Stimulated activated CD8-positive, alpha-beta memory T cell treated with anti-CD3 and anti-CD28 coated beads, Interleukin-2, amount 100 ng/mL, for 48 hours (primary cell): ENCODE data around the gene FSTL3.
"Not testable (repeated sequence)": the region's sequence is repeated elsewhere in the genome, so short reads cannot be mapped to it uniquely, and the experiment has no call there.

ENCODE experiments used
- DNase-seq, 2 donors: peaks; one replicate each; pipeline ENCODE4 v3.0.0-alpha.2; 2020; ENCODE audit warnings: low read depth in 2 of 2

Gene FSTL3

DNA sequence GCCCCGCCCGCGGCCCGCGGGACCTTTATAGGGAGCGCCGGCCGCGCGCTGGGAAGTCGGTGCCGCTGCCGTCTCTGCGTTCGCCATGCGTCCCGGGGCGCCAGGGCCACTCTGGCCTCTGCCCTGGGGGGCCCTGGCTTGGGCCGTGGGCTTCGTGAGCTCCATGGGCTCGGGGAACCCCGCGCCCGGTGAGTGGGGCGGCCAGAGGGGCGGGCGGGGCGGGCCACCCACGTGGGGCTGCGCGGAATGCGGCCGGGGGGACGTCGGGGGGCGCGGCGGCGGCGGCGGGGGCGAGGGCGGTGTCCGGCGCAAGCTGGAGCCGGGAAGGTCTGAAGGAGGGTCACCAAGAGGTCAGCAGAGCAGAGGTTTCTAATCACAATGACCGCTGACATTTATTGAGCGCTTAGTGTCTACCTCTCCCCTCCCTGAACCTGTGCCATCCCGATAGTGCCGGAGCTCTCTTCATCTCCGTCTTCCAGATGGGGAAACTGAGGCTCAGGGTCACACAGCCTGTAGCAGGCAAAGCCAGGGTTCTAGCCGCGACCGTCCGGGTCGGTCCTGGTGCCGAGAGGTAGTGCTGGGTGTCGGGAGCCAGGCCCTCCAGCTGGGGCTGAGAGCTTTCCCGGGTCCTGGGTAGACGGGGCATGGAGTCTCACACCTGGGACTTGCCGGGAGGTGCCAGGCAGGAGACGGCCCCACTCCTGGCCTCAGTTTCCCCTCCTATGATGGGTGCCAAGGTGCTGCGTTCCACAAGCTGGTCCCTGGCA, at the start of gene FSTL3:
FSTL3 (plus strand) TSS at position 54 of the 767 bp plus-strand sequence; CDS start at position 86, 32 bp downstream.
- no peak for DNase-seq

DNA sequence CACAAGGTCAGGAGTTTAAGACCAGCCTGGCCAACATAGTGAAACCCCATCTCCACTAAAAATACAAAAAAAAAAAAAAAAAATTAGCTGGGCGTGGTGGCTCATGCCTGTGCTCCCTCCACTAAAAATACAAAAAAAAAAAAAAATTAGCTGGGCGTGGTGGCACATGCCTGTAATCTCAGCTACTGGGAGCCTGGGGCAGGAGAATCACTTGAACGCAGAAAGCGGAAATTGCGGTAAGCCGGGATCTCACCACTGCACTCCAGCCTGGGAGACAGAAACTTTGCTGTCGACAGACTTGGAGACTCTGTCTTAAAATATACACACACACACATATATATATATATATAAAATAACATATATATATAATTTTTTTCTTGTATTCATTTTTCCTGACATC, 49.6 kb upstream of the FSTL3 start:
- not testable (repeated sequence) for DNase-seq

GRCh38 chr19:628168-628567, 48.0 kb upstream of the FSTL3 start:
- DNase-seq, result no peak

GRCh38 chr19:629515-629914, 46.7 kb upstream of the FSTL3 start:
- not testable (repeated sequence) for DNase-seq

GRCh38 chr19:629961-630714, 46.1 kb upstream of the FSTL3 start:
- no peak for DNase-seq

- DNase-seq, result peak; percentile 43 to 47
Measured at GRCh38 chr19:632579-633067, 43.6 kb upstream of the FSTL3 start.

- peak; percentile 93 to 95 for DNase-seq
Measured at GRCh38 chr19:633068-633785, 43.0 kb upstream of the FSTL3 start, which contains the start of gene POLRMT. POLRMT (minus strand) TSS chr19:633537; CDS start chr19:633512, 25 bp downstream.

DNA sequence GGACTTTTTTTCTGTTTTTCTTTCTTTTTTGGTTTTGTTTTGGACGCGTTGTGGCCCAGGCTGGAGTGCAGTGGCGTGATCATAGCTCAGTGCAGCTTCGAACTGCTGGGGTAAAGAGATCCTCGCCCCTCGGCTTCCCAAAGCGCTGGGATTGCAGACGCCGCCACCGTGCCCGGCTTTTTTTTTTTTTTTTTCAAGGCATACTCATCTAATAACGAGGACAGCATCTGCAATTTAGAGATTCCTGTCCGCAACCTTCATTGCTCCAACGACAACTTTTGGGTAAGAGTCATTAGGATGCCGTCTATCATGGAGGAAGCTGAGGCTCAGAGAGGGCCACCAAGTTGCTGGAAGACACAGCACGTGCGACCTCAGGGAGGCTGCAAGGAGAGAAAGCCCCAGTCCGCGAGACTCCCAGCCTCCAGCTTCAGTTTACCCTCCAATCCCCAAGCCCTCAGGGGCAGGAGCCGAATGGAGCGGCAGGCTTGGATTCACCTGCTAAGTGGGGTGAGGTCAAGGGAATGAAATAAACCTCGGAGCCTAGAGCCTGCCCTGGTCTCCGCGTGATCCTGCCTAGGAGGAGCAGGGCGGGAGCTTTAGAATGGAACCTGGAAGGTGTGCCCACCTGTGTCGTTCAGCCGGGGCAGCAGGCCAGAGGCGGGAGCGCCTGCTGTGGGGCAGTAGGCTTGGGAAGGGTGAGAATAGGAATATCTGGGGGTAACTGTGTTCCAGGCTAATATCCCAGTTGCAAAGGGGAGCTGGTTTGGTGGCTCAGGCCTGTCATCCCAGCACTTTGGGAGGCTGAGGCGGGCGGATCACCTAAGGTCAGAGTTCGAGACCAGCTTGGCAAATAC, 42.2 kb upstream of the FSTL3 start:
- DNase-seq, result no peak

DNA sequence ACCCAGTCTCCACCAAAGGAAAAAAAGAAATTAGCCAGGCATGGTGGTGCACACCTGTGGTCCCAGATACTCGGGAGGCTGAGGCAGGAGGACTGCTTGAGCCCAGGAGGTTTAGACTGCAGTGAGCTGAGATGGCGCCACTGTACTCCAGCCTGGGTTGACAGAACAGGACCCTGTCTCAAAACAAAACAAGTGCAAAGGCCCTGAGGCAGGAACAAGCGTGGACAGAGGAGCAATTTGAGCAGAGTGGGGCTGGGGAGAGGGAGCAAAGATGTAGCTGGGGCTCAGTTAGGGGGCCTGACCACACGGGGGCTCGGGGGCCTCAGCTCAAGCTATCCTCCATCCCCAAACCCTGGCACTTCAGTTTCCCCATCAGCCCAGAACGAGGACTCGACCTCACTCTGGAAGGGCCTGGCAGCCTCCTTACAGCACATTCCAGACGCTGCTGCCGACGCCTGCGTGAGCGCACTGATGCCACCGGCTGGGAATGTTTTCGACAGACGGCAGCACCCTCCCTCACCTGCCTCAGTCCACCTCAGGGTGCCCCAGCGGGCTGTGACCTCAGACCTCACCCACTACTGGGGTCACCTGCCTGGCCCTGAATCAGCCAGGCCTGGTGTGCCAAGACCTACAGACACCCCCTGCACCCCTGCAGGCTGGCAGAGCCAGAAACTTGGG, 41.1 kb upstream of the FSTL3 start:
- DNase-seq, result no peak

- DNase-seq, result no peak
Measured at GRCh38 chr19:638906-639252, 37.3 kb upstream of the FSTL3 start.

DNA sequence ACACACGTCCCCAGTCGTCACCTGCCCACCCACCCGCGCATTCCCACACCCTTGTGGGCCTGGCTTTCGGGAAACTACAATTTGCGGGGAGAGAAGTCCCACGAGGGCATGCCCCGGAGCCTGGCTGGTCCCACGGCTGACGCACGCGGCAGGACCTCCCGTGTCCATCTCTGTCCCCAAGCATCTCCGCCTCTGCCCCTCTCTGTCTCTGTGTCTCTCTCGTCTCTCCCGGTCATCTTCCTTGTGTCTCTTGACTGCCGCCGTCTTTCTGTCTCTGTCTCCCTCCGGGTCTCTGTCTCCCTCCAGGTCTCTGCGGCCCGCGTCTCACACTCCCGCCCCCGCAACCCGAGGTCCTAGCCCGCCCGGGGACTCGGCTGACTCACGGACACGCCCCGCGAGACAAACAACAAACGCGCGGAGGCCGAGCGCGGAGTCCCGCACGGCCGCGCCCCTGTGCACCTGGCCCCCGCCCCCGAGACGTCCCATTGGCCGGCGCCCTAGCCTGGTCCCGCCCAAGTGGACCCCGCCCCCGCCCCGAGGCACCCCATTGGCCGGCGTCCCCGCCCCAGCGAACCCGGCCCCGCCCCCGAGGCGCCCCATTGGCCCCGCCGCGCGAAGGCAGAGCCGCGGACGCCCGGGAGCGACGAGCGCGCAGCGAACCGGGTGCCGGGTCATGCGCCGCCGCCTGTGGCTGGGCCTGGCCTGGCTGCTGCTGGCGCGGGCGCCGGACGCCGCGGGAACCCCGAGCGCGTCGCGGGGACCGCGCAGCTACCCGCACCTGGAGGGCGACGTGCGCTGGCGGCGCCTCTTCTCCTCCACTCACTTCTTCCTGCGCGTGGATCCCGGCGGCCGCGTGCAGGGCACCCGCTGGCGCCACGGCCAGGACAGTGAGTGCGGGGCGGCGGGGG, 36.7 kb upstream of the FSTL3 start, which contains the start of gene FGF22:
FGF22 (plus strand) TSS at position 627 of the 908 bp plus-strand sequence; CDS start at position 674, 47 bp downstream.
- peak; percentile 93 to 96 for DNase-seq

DNA sequence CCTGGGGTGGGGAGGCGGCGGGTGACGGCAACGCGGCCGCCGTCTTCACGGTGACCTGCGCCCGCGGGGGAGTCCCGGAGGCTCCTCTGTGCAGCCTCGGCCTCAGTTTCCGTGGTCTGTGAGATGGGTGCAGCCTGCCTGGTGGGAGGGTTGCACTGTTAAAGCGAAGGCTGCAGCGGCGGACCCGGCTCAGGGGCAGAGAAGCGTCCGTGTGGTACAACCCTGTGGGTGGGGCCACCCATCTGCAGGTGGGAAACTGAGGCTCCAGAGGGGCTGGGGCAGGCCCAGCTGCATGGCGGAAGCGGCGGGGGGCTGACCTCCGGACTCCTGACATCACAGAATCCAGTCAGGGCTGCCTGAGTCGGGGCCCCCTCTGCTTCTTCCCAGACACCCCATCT, 36.0 kb upstream of the FSTL3 start:
- no peak for DNase-seq

DNA sequence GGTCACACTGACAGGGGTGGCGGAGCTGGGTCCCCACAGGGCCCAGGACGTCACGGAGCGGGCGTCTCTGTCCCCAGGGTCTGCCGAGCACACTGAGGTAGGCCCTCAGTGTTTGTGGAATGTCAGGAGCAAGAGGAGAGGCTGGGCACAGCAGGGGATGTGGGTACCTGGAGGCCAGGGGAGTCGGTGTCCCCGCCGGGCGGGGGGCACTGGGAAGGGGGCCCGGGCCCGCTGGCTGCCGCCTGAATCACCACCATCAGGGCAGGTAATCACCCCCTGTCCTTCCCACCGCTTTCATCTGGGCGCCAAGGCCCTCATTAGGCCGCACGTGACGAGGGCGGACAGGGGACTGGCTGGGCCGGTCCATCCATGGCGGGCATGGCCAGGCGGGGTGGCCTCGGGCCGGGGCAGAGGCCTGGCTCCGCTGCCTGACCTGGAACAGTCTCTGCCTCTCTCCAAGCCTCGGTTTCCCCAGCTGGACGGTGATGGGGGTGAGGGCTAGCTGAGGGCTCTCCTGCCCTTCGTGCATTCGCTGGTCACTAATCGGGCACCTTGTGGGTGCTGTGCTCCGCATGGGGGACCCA, 35.5 kb upstream of the FSTL3 start:
- DNase-seq, result no peak

DNA sequence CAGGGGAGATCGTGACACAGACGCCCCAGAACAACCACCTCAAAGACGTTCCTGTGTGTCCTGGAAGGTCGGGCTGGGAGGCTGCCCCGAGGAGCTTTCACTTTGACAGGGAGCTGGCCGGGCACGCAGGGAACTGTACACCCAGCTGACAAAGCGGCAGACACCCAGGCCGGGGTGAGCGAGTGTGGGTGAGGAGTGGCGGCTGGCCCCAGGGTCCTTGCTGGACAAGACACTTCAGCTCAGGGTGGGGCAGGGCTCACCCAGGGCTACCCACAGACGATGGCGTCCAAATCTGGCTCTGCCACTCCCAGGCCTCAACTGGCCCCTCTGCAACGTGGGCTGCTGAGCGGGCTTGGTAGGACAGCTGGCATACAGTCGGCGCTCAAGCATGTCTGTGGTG, 34.5 kb upstream of the FSTL3 start:
- no peak for DNase-seq

DNA sequence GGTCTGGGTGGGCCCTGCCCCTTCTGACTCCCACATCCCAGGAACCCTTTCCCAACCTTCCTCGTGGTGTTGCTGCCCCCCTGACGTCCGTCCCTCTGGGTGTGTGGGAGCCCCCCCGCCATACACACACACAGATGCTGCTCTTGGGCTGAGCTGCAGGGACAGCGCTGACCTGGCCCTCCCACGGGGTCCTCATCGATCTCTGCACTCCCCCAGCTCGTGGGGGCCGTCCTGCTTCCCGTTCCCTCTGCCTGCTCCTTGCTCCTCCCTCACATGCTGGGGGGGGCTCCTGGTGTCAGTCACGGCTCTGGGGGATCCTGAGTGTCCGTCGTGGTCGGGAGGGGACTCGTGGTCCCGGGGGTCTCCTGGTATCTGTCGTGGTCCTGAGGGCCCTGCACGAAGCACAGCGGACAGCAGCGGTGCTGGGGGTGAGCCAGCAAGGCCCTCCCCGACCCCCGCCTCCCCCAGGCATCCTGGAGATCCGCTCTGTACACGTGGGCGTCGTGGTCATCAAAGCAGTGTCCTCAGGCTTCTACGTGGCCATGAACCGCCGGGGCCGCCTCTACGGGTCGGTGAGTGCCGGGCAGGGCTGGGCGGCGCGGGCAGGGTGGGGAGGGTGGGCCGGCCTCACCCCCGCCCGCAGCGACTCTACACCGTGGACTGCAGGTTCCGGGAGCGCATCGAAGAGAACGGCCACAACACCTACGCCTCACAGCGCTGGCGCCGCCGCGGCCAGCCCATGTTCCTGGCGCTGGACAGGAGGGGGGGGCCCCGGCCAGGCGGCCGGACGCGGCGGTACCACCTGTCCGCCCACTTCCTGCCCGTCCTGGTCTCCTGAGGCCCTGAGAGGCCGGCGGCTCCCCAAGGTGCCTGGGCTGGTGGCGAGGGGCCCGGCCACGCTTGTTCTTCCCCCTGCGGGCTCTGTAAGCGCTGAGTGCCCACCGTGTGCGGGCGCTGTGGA, 33.1 kb upstream of the FSTL3 start:
- no peak for DNase-seq

DNA sequence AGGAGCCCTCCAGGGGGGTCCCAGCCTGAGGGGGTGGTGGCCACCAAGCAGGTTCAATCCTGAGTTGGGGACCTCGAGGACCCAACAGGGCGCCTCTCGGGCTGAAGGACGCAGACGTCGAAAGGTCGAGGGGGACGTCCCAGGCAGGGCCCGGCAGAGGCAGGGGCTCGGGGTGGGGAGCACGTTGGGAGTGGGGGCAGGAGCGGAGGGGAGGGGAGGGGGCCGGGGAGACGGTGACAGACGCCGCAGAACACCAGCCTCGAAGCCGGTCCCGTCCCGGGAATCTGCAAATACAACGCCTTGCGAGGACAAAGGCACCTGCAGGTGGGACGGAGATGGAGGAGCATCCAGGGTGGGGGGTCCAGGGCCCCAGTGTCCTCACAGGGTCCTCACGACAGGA, 32.5 kb upstream of the FSTL3 start:
- DNase-seq, result no peak

DNA sequence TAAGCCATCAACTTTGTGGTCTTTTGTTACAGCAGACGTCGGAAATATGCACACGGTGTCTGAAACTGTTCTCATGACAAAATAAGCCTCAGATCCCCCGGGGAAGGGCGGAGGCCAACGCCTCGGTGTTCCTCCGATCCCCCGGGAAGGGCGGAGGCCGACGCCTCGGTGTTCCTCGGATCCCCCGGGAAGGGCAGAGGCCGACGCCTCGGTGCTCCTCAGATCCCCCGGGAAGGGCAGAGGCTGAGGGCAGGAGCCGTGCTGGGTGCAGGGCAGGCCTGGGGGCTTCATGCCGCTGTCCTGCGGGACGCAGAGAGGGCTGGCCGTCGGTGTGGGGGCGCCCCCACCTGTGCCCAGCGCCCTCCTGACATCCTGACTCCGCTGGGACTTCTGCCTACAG, 31.8 kb upstream of the FSTL3 start:
- DNase-seq, result no peak

GRCh38 chr19:644789-645188, 31.4 kb upstream of the FSTL3 start:
- DNase-seq, result no peak
